GM10266 (cell line): ENCODE results near the gene MATR3.

Experiments used
- DNase-seq: peaks from one replicate; pipeline ENCODE4 v3.0.0; 2012; ENCODE audit errors: extremely low spot score
- TF ChIP-seq, protein P1 (sequence below): IDR thresholded peaks from 2 replicates; pipeline ENCODE4 v1.5.1; 2012; ENCODE audit warnings: mild to moderate bottlenecking, low read depth; ENCODE audit not compliant: control insufficient read depth, insufficient read depth; ENCODE audit errors: missing control alignments

Gene MATR3

DNA sequence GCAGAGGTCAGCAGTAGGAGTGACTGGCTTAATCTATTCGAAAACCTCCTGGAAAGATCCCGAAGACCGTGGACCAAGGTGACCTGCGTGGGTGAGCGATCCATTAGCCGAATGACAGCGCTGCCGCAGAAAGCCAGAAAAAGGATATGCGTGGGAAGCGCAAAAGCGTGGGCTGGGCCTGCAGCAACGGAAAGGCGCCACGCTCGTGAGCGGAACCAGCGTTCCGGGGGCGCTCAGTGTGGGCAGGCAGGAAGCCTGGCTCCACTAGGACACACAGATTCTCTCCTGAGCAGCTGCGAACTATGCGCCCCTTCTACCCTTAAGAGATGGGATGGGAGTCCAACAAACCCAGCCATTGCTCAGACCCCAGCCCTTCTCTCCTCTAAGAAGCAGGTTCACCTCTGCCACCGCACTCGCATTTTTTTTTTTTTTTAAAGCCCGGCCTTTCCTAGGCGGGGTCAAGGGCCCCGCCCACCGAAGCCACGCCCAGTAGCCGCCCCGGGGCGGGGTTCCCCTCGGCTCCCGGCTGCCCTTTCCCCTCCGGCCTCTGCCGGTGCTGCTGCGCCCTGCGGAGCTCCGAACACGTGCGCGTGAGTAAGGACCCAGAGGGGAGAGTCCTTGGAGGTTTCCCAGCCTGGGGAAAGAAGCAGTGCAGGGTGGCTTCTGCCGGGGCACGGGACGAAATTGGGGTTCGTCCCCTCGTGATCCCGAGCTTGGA, 19.8 kb upstream of the MATR3 start:
- peak; percentile 92 for DNase-seq
- TF ChIP-seq, protein P1, sequence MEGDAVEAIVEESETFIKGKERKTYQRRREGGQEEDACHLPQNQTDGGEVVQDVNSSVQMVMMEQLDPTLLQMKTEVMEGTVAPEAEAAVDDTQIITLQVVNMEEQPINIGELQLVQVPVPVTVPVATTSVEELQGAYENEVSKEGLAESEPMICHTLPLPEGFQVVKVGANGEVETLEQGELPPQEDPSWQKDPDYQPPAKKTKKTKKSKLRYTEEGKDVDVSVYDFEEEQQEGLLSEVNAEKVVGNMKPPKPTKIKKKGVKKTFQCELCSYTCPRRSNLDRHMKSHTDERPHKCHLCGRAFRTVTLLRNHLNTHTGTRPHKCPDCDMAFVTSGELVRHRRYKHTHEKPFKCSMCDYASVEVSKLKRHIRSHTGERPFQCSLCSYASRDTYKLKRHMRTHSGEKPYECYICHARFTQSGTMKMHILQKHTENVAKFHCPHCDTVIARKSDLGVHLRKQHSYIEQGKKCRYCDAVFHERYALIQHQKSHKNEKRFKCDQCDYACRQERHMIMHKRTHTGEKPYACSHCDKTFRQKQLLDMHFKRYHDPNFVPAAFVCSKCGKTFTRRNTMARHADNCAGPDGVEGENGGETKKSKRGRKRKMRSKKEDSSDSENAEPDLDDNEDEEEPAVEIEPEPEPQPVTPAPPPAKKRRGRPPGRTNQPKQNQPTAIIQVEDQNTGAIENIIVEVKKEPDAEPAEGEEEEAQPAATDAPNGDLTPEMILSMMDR: peak; percentile 10

DNA sequence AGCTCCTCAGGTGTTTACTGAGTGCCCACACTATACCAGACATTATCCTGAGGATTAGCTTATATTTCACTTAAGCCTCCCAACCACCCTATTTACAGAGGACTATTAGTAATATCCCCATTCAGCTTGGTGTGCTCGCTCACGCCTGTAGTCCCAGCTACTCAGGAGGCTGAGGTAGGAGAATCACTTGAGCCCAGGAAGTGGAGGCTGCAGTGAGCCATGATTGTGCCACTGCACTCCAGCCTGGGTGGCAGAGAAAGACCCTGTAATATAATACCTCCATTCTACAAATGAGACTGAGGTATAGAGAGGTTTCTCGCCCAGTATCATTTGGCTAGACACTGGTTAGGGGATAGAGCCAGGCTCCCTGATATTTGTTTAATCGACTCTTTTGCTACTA, 18.0 kb upstream of the MATR3 start:
- no peak for DNase-seq
- TF ChIP-seq, protein P1: no peak

DNA sequence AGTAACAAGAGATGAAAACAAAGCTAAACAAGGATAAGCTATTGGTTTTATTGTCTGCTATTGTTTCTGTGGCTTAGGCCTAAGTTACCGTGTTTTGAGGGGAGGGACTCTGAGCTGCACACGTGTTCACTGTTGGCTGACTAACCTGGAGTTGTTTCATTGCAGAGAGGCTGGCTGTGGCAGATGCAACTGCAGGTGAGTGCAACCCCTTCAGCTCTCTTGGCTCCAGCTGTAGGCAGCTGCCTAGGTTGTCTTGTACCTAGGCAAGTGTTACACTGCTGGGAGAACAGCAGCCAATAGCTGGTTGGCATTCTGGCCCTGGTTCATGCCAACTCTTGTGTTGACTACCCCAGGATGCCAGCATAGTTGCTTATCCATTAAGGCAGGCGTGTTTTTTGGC, 17.6 kb upstream of the MATR3 start:
- TF ChIP-seq, protein P1: no peak
- no peak for DNase-seq

DNA sequence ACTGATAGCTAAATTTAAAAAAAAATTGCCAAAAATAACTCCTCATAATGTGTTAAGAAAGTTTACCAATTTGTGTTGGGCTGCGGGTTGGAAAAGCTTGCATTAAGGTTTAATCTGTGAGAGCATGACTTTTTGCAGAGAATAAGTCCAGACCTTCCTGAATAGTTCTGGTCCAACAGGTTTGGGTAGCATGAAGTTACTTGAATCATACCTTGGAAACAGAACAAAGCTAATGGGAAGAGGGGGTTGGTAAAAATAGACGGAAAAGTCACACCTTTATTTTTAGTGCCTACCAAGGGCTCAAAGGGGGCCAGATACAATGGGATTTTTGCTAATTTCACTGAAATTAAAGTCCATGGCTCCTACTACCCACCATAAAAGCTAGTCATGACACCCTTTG, 17.1 kb upstream of the MATR3 start:
- no peak for DNase-seq
- TF ChIP-seq, protein P1: no peak

DNA sequence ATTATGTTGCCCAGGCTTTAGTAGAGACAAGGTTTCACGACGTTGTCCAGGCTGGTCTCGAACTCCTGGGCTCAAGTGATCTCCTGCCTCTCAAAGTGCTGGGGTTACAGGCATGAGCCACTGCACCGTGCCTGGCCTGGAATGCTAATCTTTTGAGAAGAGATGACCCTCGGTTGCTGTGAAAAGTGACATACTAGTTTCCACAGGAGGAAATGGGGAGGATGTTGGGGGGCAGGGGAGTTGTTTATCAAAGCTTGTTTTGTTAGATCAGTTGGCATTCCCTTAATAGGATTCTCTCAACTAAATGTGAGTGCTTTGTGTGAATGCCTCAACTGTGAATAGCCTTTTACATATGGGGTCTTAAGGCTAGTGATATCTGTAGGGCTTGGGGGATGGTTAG, 16.4 kb upstream of the MATR3 start:
- TF ChIP-seq, protein P1: no peak
- no peak for DNase-seq

DNA sequence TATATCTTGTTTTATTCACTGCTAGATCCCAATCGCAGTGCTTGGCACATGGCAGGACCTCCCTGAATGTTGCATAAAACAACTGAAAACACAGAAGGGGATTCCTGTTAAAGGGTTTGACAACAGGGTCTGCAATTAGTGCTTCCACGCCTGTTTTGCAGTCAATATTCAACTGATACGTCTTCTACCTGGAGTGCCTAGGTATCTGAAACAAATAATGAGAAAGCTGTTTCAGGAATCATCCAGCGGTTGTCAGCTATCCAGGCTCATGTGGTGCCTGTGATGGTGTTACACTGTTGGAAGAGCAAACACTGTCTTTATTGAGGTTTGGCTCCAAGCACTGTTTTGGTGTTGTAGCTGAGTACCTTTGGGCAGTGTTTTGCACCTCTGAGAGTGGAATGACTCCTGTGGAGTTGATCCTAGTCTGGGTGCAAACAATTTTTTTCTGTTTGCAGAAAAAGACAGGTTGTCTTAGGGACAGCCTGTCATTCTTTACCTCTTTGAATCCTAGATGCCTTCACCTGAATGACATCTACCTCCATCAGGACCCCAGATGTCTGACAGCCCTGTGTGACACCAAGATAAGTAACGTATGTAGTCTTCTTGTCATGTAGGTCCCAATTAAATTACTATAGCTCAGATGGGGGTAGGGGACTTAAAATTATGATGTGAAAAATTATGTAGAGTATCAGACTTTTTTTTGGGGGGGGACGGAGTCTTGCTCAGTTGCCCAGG, 14.8 kb upstream of the MATR3 start:
- TF ChIP-seq, protein P1: no peak
- no peak for DNase-seq

DNA sequence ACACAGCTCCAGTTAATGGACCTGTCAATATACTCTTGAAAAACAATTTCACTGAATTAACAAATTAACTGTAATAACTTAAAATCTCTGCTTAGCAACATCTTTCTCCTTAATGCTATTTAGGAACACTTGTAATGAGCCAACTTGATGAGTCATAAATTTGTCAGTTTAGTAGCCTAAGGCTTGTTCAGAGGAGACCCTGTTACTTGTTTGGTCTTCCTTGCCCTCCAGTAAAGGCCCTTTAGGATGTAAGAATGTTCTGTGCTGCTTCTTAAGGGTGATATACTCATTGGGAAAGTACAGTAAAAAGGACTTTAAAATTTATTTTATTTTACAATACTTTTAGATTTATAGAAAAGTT, 11.4 kb upstream of the MATR3 start:
- TF ChIP-seq, protein P1: no peak
- DNase-seq: no peak
